ENCODE data around the gene CACNA1F.

- TF ChIP-seq, protein P1, sequence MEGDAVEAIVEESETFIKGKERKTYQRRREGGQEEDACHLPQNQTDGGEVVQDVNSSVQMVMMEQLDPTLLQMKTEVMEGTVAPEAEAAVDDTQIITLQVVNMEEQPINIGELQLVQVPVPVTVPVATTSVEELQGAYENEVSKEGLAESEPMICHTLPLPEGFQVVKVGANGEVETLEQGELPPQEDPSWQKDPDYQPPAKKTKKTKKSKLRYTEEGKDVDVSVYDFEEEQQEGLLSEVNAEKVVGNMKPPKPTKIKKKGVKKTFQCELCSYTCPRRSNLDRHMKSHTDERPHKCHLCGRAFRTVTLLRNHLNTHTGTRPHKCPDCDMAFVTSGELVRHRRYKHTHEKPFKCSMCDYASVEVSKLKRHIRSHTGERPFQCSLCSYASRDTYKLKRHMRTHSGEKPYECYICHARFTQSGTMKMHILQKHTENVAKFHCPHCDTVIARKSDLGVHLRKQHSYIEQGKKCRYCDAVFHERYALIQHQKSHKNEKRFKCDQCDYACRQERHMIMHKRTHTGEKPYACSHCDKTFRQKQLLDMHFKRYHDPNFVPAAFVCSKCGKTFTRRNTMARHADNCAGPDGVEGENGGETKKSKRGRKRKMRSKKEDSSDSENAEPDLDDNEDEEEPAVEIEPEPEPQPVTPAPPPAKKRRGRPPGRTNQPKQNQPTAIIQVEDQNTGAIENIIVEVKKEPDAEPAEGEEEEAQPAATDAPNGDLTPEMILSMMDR (IDR thresholded peaks at IDR 0.05; ENCODE audit: low read length): no peak
- no peak for TF ChIP-seq EZH2 (optimal IDR thresholded peaks at IDR 0.05; ENCODE audit: low read depth, low read length)
These were observed 29.1 kb downstream of the CACNA1F start for GRCh38 chrX:49204017-49204416.

Measured in MM.1S (cell line).